Panc1 (cell line): Measurements from ENCODE around the gene STXBP4. TPM values are rescaled to one million over a fixed set of nuclear protein-coding genes. Genes with fewer than 3 reads are reported as not detected.

Experiments
- ATAC-seq: fragments of 200-7000 bp; cut with Tn5 transposase; 2 replicates; pipeline ENCODE4 v1.9.1; 2020; ENCODE audit warnings: mild to moderate bottlenecking, moderate library complexity
- BruUV-seq: library from RNA; stranded (reverse); fragments of 400-500 nt; replicated peaks from 2 replicates; lab custom pipeline; 2021; lab: Mats Ljungman, UMichigan
- CTCF ChIA-PET: fragments of 300-600 bp; sonication (Branson Sonifier 250); formaldehyde crosslinking; loops from one replicate; lab custom pipeline; 2022; ENCODE audit warnings: antibody characterized with exemption; lab: Charles Lee
- POLR2A ChIA-PET: fragments of 300-600 bp; sonication (Branson Sonifier 250); formaldehyde crosslinking; loops from one replicate; lab custom pipeline; 2022; ENCODE audit warnings: antibody characterized with exemption; lab: Charles Lee
- DNase-seq: peaks from one replicate; pipeline ENCODE4 v3.0.0-alpha.2; 2010; ENCODE audit warnings: low read depth, low spot score
- H3K27ac ChIP-seq: 2 replicates; pipeline ENCODE4 v1.5.1; 2011; ENCODE audit warnings: mild to moderate bottlenecking, low read length, inconsistent platforms
- H3K27me3 ChIP-seq: fragments of 200-500 bp; sonication (Bioruptor generic); 2 replicates; pipeline ENCODE4 v1.6.0; 2014; ENCODE audit warnings: low read length, inconsistent platforms; ENCODE audit not compliant: control insufficient read depth, insufficient read depth
- H3K36me3 ChIP-seq: fragments of 200-500 bp; sonication (Bioruptor generic); 2 replicates; pipeline ENCODE4 v1.5.1; 2014; ENCODE audit warnings: inconsistent platforms, mild to moderate bottlenecking, low read length, moderate library complexity; ENCODE audit not compliant: control insufficient read depth, insufficient read depth
- H3K4me1 ChIP-seq: 2 replicates; pipeline ENCODE4 v1.5.1; 2011; ENCODE audit warnings: inconsistent platforms, mild to moderate bottlenecking, low read length, moderate library complexity; ENCODE audit not compliant: control insufficient read depth, insufficient read depth
- H3K4me3 ChIP-seq, 2 experiments: 2 replicates each; pipeline ENCODE4 v1.5.1; 2011 to 2012; ENCODE audit warnings: low read depth in 2 of 2, low read length in 2 of 2, mild to moderate bottlenecking in 2 of 2, inconsistent platforms in 1 of 2, moderate library complexity in 1 of 2
- H3K9me3 ChIP-seq: fragments of 200-500 bp; sonication (Bioruptor generic); 2 replicates; pipeline ENCODE4 v1.5.1; 2014; ENCODE audit warnings: low read depth, mild to moderate bottlenecking, inconsistent platforms, low read length, moderate library complexity; ENCODE audit not compliant: control insufficient read depth, insufficient read depth
- POLR2AphosphoS5 ChIP-seq: IDR thresholded peaks from 2 replicates; pipeline ENCODE4 v1.6.1; 2012; ENCODE audit warnings: mild to moderate bottlenecking, low read depth, low read length, moderate library complexity
- SIN3A ChIP-seq: IDR thresholded peaks from 2 replicates; pipeline ENCODE4 v1.6.1; 2012; ENCODE audit warnings: low read depth, mild to moderate bottlenecking, low read length, moderate library complexity, borderline replicate concordance; ENCODE audit not compliant: insufficient read depth
- TCF7L2 ChIP-seq: IDR thresholded peaks from 2 replicates; pipeline ENCODE4 v1.6.1; 2011; ENCODE audit warnings: mild to moderate bottlenecking, low read depth, low read length, inconsistent platforms
- in situ Hi-C: cut with HindIII; loops from 2 replicates; pipeline ENCODE4 v1.10.0; 2016; ENCODE audit warnings: low sequenced_read_pairs, low pct_unique_long_range_greater_than_20kb
- intact Hi-C: fragments of 100-400 bp; cut with micrococcal nuclease; formaldehyde crosslinking; loops from one replicate; pipeline ENCODE4 v1.10.0; 2022; ENCODE audit not compliant: unreplicated experiment
- total RNA-seq: library from RNA; stranded (reverse); gene quantifications from one replicate; pipeline ENCODE4 v1.2.1, GENCODE V29; 2021; ENCODE audit not compliant: unreplicated experiment
- TF ChIP-seq, protein P1 (sequence below): fragments of 450-650 bp; IDR thresholded peaks from 2 replicates; pipeline ENCODE4 v1.5.1; 2017; ENCODE audit warnings: mild to moderate bottlenecking
- TF ChIP-seq, protein P2 (sequence below), 2 experiments: IDR thresholded peaks; 2 replicates each; pipeline ENCODE4 v1.6.1; 2011 to 2012; ENCODE audit warnings: low read depth in 2 of 2, control low read depth in 1 of 2, low read length in 1 of 2, mild to moderate bottlenecking in 1 of 2, moderate library complexity in 1 of 2; ENCODE audit not compliant: insufficient read depth in 1 of 2

Gene STXBP4
- total RNA-seq, 1 experiment from 2014 or later: 12.8 TPM

DNA sequence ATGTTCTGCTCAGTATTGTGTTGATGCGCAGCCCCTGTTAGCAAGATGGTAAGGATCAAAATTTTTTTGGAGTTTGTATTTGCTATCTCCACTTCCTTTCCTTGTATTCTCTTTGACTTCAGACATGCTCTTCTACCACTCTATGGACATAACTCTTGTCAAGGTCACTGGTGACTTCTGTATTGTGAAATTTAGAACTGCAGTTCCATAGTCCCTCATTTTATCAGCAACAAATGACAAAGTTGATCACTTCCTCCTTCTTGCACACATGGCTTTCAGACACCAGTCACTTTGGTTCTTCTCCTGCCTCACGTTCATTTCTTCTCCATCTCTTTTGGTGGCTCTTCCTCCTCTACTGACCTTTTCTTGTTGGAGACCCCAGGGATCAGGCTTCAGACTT is 21.2 kb upstream of the STXBP4 start:
- no peak overlapping the region for H3K27ac ChIP-seq
- no peak overlapping the region for H3K4me3 ChIP-seq
- TF ChIP-seq, protein P1, sequence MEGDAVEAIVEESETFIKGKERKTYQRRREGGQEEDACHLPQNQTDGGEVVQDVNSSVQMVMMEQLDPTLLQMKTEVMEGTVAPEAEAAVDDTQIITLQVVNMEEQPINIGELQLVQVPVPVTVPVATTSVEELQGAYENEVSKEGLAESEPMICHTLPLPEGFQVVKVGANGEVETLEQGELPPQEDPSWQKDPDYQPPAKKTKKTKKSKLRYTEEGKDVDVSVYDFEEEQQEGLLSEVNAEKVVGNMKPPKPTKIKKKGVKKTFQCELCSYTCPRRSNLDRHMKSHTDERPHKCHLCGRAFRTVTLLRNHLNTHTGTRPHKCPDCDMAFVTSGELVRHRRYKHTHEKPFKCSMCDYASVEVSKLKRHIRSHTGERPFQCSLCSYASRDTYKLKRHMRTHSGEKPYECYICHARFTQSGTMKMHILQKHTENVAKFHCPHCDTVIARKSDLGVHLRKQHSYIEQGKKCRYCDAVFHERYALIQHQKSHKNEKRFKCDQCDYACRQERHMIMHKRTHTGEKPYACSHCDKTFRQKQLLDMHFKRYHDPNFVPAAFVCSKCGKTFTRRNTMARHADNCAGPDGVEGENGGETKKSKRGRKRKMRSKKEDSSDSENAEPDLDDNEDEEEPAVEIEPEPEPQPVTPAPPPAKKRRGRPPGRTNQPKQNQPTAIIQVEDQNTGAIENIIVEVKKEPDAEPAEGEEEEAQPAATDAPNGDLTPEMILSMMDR: no peak
- TF ChIP-seq, protein P2, sequence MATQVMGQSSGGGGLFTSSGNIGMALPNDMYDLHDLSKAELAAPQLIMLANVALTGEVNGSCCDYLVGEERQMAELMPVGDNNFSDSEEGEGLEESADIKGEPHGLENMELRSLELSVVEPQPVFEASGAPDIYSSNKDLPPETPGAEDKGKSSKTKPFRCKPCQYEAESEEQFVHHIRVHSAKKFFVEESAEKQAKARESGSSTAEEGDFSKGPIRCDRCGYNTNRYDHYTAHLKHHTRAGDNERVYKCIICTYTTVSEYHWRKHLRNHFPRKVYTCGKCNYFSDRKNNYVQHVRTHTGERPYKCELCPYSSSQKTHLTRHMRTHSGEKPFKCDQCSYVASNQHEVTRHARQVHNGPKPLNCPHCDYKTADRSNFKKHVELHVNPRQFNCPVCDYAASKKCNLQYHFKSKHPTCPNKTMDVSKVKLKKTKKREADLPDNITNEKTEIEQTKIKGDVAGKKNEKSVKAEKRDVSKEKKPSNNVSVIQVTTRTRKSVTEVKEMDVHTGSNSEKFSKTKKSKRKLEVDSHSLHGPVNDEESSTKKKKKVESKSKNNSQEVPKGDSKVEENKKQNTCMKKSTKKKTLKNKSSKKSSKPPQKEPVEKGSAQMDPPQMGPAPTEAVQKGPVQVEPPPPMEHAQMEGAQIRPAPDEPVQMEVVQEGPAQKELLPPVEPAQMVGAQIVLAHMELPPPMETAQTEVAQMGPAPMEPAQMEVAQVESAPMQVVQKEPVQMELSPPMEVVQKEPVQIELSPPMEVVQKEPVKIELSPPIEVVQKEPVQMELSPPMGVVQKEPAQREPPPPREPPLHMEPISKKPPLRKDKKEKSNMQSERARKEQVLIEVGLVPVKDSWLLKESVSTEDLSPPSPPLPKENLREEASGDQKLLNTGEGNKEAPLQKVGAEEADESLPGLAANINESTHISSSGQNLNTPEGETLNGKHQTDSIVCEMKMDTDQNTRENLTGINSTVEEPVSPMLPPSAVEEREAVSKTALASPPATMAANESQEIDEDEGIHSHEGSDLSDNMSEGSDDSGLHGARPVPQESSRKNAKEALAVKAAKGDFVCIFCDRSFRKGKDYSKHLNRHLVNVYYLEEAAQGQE (IDR thresholded peaks at IDR 0.05; ENCODE audit: insufficient read depth in 1 of 2, low read depth in 2 of 2, low read length in 1 of 2): no peak
- TF ChIP-seq TCF7L2 (no peak), POLR2AphosphoS5 (no peak), SIN3A (no peak)
- H3K9me3 ChIP-seq: no peaks in the 10 kb centered on the region
- no peak for DNase-seq
- H3K36me3 ChIP-seq: 0 out of 2 replicates have a peak, but pooled peaks cover 7% of the 10 kb centered on the region
- in situ Hi-C loops: no loop called here
- intact Hi-C loops: no loop called here
- H3K4me1 ChIP-seq: 0 out of 2 replicates have a peak, but pooled peaks cover 4% of the 10 kb centered on the region
- no TSS peak for BruUV-seq
- no peaks in the 10 kb centered on the region for H3K27me3 ChIP-seq
- ChIA-PET CTCF (no interaction called here), POLR2A (no interaction called here)
- ATAC-seq: no peak

DNA sequence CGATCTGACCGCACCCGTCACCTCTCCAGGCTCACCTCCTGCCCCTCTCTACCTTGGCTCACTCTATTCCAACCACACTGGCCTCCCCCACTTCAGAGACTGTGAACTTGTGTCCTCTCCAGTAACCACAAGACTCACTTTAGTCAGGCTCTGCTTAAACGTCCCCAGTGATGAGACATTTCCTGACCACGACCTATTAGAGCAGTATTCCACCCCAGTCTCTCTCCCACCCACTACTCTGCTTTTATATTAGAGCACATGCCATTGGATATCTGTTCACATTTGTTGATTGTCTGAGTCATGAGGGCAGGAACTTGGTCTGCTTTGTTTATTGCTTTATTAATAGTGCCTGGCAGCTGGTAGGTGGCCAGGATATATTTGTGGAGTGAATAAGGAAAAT is 20.2 kb upstream of the STXBP4 start:
- in situ Hi-C loops: no loop called here
- peak; percentile 36 for DNase-seq
- no TSS peak for BruUV-seq
- POLR2A ChIA-PET: no interaction called here
- peak; percentile 51; the same call in 1 of the 2 replicates for ATAC-seq
- H3K4me3 ChIP-seq: no peak overlapping the region
- intact Hi-C loops: no loop called here
- CTCF ChIA-PET: no interaction called here
- H3K4me1 ChIP-seq: 0 out of 2 replicates have a peak, but pooled peaks cover 4% of the 10 kb centered on the region
- 0 out of 2 replicates have a peak, but pooled peaks cover 7% of the 10 kb centered on the region for H3K36me3 ChIP-seq
- H3K27ac ChIP-seq: no peak overlapping the region
- TF ChIP-seq TCF7L2 (no peak), SIN3A (no peak), POLR2AphosphoS5 (no peak)
- no peaks in the 10 kb centered on the region for H3K27me3 ChIP-seq
- no peaks in the 10 kb centered on the region for H3K9me3 ChIP-seq

DNA sequence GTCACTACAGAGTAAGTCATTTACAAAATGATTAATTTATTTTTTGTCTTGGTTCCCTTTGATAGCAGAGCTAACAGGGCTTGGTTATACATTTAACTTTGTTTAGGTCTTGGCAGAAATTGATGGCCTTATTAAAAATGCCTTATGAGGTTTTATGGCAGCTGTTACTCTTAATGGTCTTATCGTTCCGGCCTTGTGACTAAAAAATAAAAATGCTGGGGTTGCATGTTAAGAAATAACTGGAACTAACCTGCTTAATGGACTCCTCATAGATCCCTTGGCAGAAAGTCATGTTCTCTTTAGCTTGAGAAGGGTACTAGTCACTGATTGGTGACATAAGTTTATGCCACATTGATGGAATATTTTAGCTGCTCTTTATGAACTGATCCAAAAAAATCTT is 18.4 kb upstream of the STXBP4 start:
- POLR2A ChIA-PET: no interaction called here
- H3K36me3 ChIP-seq: 0 out of 2 replicates have a peak, but pooled peaks cover 7% of the 10 kb centered on the region
- BruUV-seq: no TSS peak
- no peak for ATAC-seq
- in situ Hi-C loops (no loop called here), intact Hi-C loops (no loop called here)
- CTCF ChIA-PET: no interaction called here
- H3K4me3 ChIP-seq: no peak overlapping the region
- no peaks in the 10 kb centered on the region for H3K27me3 ChIP-seq
- no peak for DNase-seq
- H3K4me1 ChIP-seq: 0 out of 2 replicates have a peak, but pooled peaks cover 4% of the 10 kb centered on the region
- H3K27ac ChIP-seq: no peak overlapping the region
- no peaks in the 10 kb centered on the region for H3K9me3 ChIP-seq
- TF ChIP-seq TCF7L2 (no peak), SIN3A (no peak), POLR2AphosphoS5 (no peak)
- TF ChIP-seq, protein P1: no peak
- TF ChIP-seq, protein P2 (IDR thresholded peaks at IDR 0.05; ENCODE audit: insufficient read depth in 1 of 2, low read depth in 2 of 2, low read length in 1 of 2): no peak
